ENCODE measurements around the gene FGG. TPM values are rescaled to one million over a fixed set of nuclear protein-coding genes. Genes with fewer than 3 reads are reported as not detected.

FGG gene
- total and polyA plus RNA-seq, 2 of the 13 experiments (the other 11 are each of a cell fraction or from before 2014, with no cell fraction given): 1,037 to 2,423 TPM

DNA sequence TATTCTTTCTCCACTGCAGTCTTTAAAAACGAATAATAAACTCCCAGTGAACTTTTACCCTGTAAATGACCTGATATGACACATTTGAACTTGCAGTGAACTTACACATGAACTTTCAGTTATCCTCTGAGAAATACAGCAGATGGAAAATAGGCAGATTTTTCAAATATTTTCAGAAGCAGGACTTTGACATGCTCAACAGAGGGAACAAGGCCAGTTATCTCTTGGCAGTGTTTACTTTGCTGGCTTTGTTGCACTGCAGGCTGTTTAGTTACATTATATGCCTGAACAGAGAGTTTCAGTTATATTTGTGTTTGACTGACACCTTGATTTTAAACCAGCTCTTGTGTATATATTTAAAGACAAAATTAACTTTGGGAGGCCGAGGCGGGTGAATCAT, 47.6 kb upstream of the FGG start (continued):
- TF ChIP-seq, protein P1, sequence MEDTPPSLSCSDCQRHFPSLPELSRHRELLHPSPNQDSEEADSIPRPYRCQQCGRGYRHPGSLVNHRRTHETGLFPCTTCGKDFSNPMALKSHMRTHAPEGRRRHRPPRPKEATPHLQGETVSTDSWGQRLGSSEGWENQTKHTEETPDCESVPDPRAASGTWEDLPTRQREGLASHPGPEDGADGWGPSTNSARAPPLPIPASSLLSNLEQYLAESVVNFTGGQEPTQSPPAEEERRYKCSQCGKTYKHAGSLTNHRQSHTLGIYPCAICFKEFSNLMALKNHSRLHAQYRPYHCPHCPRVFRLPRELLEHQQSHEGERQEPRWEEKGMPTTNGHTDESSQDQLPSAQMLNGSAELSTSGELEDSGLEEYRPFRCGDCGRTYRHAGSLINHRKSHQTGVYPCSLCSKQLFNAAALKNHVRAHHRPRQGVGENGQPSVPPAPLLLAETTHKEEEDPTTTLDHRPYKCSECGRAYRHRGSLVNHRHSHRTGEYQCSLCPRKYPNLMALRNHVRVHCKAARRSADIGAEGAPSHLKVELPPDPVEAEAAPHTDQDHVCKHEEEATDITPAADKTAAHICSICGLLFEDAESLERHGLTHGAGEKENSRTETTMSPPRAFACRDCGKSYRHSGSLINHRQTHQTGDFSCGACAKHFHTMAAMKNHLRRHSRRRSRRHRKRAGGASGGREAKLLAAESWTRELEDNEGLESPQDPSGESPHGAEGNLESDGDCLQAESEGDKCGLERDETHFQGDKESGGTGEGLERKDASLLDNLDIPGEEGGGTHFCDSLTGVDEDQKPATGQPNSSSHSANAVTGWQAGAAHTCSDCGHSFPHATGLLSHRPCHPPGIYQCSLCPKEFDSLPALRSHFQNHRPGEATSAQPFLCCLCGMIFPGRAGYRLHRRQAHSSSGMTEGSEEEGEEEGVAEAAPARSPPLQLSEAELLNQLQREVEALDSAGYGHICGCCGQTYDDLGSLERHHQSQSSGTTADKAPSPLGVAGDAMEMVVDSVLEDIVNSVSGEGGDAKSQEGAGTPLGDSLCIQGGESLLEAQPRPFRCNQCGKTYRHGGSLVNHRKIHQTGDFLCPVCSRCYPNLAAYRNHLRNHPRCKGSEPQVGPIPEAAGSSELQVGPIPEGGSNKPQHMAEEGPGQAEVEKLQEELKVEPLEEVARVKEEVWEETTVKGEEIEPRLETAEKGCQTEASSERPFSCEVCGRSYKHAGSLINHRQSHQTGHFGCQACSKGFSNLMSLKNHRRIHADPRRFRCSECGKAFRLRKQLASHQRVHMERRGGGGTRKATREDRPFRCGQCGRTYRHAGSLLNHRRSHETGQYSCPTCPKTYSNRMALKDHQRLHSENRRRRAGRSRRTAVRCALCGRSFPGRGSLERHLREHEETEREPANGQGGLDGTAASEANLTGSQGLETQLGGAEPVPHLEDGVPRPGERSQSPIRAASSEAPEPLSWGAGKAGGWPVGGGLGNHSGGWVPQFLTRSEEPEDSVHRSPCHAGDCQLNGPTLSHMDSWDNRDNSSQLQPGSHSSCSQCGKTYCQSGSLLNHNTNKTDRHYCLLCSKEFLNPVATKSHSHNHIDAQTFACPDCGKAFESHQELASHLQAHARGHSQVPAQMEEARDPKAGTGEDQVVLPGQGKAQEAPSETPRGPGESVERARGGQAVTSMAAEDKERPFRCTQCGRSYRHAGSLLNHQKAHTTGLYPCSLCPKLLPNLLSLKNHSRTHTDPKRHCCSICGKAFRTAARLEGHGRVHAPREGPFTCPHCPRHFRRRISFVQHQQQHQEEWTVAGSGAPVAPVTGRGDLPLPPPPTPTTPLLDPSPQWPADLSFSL (CRISPR knock-in tag; IDR thresholded peaks at IDR 0.05): no peak
- no peak for TF ChIP-seq ZIK1 (CRISPR knock-in tag; IDR thresholded peaks at IDR 0.05; ENCODE audit: borderline replicate concordance, low read depth)
- no peak for TF ChIP-seq ZBTB7A (CRISPR knock-in tag; IDR thresholded peaks at IDR 0.05)
- TF ChIP-seq, protein P2, sequence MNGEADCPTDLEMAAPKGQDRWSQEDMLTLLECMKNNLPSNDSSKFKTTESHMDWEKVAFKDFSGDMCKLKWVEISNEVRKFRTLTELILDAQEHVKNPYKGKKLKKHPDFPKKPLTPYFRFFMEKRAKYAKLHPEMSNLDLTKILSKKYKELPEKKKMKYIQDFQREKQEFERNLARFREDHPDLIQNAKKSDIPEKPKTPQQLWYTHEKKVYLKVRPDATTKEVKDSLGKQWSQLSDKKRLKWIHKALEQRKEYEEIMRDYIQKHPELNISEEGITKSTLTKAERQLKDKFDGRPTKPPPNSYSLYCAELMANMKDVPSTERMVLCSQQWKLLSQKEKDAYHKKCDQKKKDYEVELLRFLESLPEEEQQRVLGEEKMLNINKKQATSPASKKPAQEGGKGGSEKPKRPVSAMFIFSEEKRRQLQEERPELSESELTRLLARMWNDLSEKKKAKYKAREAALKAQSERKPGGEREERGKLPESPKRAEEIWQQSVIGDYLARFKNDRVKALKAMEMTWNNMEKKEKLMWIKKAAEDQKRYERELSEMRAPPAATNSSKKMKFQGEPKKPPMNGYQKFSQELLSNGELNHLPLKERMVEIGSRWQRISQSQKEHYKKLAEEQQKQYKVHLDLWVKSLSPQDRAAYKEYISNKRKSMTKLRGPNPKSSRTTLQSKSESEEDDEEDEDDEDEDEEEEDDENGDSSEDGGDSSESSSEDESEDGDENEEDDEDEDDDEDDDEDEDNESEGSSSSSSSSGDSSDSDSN (CRISPR knock-in tag; IDR thresholded peaks at IDR 0.05): no peak
- no peak for TF ChIP-seq ZNF589 (CRISPR knock-in tag; conservative IDR thresholded peaks at IDR 0.05)
- no peak for TF ChIP-seq MYNN (CRISPR knock-in tag; IDR thresholded peaks at IDR 0.05; ENCODE audit: low read depth)
- TF ChIP-seq RFX3 (CRISPR knock-in tag; IDR thresholded peaks at IDR 0.05): no peak
- TF ChIP-seq, protein P3, sequence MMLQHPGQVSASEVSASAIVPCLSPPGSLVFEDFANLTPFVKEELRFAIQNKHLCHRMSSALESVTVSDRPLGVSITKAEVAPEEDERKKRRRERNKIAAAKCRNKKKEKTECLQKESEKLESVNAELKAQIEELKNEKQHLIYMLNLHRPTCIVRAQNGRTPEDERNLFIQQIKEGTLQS (CRISPR knock-in tag; IDR thresholded peaks at IDR 0.05): no peak
- no peak for TF ChIP-seq ZSCAN21 (CRISPR knock-in tag; IDR thresholded peaks at IDR 0.05; ENCODE audit: borderline replicate concordance)
- TF ChIP-seq ZNF776 (CRISPR knock-in tag; IDR thresholded peaks at IDR 0.05): no peak
- TF ChIP-seq, protein P4, sequence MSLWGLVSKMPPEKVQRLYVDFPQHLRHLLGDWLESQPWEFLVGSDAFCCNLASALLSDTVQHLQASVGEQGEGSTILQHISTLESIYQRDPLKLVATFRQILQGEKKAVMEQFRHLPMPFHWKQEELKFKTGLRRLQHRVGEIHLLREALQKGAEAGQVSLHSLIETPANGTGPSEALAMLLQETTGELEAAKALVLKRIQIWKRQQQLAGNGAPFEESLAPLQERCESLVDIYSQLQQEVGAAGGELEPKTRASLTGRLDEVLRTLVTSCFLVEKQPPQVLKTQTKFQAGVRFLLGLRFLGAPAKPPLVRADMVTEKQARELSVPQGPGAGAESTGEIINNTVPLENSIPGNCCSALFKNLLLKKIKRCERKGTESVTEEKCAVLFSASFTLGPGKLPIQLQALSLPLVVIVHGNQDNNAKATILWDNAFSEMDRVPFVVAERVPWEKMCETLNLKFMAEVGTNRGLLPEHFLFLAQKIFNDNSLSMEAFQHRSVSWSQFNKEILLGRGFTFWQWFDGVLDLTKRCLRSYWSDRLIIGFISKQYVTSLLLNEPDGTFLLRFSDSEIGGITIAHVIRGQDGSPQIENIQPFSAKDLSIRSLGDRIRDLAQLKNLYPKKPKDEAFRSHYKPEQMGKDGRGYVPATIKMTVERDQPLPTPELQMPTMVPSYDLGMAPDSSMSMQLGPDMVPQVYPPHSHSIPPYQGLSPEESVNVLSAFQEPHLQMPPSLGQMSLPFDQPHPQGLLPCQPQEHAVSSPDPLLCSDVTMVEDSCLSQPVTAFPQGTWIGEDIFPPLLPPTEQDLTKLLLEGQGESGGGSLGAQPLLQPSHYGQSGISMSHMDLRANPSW (CRISPR knock-in tag; IDR thresholded peaks at IDR 0.05; ENCODE audit: borderline replicate concordance): peak; percentile 79; the same call in 1 of the 2 replicates
- no peak for TF ChIP-seq SRSF4 (IDR thresholded peaks at IDR 0.05; ENCODE audit: low read depth, low read length, poor library complexity, severe bottlenecking)
- TF ChIP-seq, protein P5, sequence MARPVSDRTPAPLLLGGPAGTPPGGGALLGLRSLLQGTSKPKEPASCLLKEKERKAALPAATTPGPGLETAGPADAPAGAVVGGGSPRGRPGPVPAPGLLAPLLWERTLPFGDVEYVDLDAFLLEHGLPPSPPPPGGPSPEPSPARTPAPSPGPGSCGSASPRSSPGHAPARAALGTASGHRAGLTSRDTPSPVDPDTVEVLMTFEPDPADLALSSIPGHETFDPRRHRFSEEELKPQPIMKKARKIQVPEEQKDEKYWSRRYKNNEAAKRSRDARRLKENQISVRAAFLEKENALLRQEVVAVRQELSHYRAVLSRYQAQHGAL (CRISPR knock-in tag; IDR thresholded peaks at IDR 0.05; ENCODE audit: not compliant biosample characterization): no peak
- TF ChIP-seq ZNF326 (CRISPR knock-in tag; IDR thresholded peaks at IDR 0.05; ENCODE audit: borderline replicate concordance): no peak
- no peak for TF ChIP-seq ZNF367 (CRISPR knock-in tag; IDR thresholded peaks at IDR 0.05; ENCODE audit: borderline replicate concordance)
- TF ChIP-seq RARA (CRISPR knock-in tag; IDR thresholded peaks at IDR 0.05): peak; percentile 100
- no peak for TF ChIP-seq CENPX (CRISPR knock-in tag; IDR thresholded peaks at IDR 0.05)
- no peak for TF ChIP-seq POLR2G (IDR thresholded peaks at IDR 0.05; ENCODE audit: low read depth, low read length)

Measured in HepG2 (cell line).